Bronchial epithelial cell (primary cell): ENCODE results near the gene SCN2B. TPM values are rescaled to one million over a fixed set of nuclear protein-coding genes. Genes with fewer than 3 reads are reported as not detected.

Experiments used
- DNase-seq: peaks from one replicate; pipeline ENCODE4 v3.0.0-alpha.2; 2010; ENCODE audit warnings: low read depth
- FAIRE-seq: peaks from 2 replicates; lab custom pipeline; 2011; peaks lifted over from hg19 to GRCh38; lab: Jason Lieb, UNC
- H3K27me3 ChIP-seq: 2 replicates; pipeline ENCODE4 v1.5.1; 2011; ENCODE audit warnings: low read length; ENCODE audit not compliant: control insufficient read depth, insufficient read depth
- H3K36me3 ChIP-seq: 2 replicates; pipeline ENCODE4 v1.5.1; 2011; ENCODE audit warnings: low read length; ENCODE audit not compliant: control insufficient read depth, insufficient read depth
- H3K4me3 ChIP-seq: 2 replicates; pipeline ENCODE4 v1.5.1; 2011; ENCODE audit warnings: mild to moderate bottlenecking, low read depth, low read length, control low read depth
- CTCF ChIP-seq: IDR thresholded peaks from 2 replicates; pipeline ENCODE4 v1.5.1; 2011; ENCODE audit warnings: mild to moderate bottlenecking, moderate library complexity, low read length, control low read depth, inconsistent platforms; ENCODE audit not compliant: insufficient read depth, severe bottlenecking
- total RNA-seq: library from RNA; depleted of rRNA; stranded (reverse); fragments of >200 nt; gene quantifications from 2 replicates; pipeline ENCODE4 v1.2.1, GENCODE V29; 2014

Gene SCN2B
- total RNA-seq, 1 donor from 2014 or later: under 0.01 TPM

- no peak for DNase-seq
- Histone ChIP-seq H3K27me3 (no peaks in the 10 kb centered on the region), H3K4me3 (no peak overlapping the region), H3K36me3 (no peaks in the 10 kb centered on the region)
- FAIRE-seq: no peak
- no peak for TF ChIP-seq CTCF
Observed at GRCh38 chr11:118215765-118216164, 39.3 kb upstream of the SCN2B start.

GRCh38 chr11:118215262-118215661, 38.8 kb upstream of the SCN2B start:
- Histone ChIP-seq H3K27me3 (no peaks in the 10 kb centered on the region), H3K4me3 (no peak overlapping the region), H3K36me3 (no peaks in the 10 kb centered on the region)
- no peak for TF ChIP-seq CTCF
- DNase-seq: no peak
- no peak for FAIRE-seq

GRCh38 chr11:118214210-118214914, 37.9 kb upstream of the SCN2B start:
- no peak overlapping the region for H3K4me3 ChIP-seq
- no peak for TF ChIP-seq CTCF
- H3K27me3 ChIP-seq: no peaks in the 10 kb centered on the region
- no peak for DNase-seq
- no peak for FAIRE-seq
- H3K36me3 ChIP-seq: no peaks in the 10 kb centered on the region

- no peak for DNase-seq
- H3K36me3 ChIP-seq: no peaks in the 10 kb centered on the region
- TF ChIP-seq CTCF: no peak
- no peak overlapping the region for H3K4me3 ChIP-seq
- no peaks in the 10 kb centered on the region for H3K27me3 ChIP-seq
- FAIRE-seq: no peak
Observed at GRCh38 chr11:118213781-118214180, 37.3 kb upstream of the SCN2B start.

GRCh38 chr11:118213201-118213600, 36.8 kb upstream of the SCN2B start:
- no peak for TF ChIP-seq CTCF
- no peaks in the 10 kb centered on the region for H3K27me3 ChIP-seq
- H3K4me3 ChIP-seq: no peak overlapping the region
- no peaks in the 10 kb centered on the region for H3K36me3 ChIP-seq
- FAIRE-seq: no peak
- DNase-seq: no peak

GRCh38 chr11:118212781-118213191, 36.3 kb upstream of the SCN2B start:
- FAIRE-seq (no peak), DNase-seq (no peak)
- Histone ChIP-seq H3K4me3 (no peak overlapping the region), H3K36me3 (no peaks in the 10 kb centered on the region), H3K27me3 (no peaks in the 10 kb centered on the region)
- TF ChIP-seq CTCF: no peak
